Measurements from ENCODE around the gene RFT1.

- no peak for TF ChIP-seq FOXK2 (IDR thresholded peaks at IDR 0.05)
- TF ChIP-seq PKNOX1 (IDR thresholded peaks at IDR 0.05), result no peak
- TF ChIP-seq SP1 (IDR thresholded peaks at IDR 0.05), result no peak
- TF ChIP-seq CTBP1 (IDR thresholded peaks at IDR 0.05; ENCODE audit: borderline replicate concordance), result no peak
- TF ChIP-seq L3MBTL2 (conservative IDR thresholded peaks at IDR 0.05), result no peak
These were observed 7.8 kb downstream of the RFT1 start for GRCh38 chr3:53122255-53122932.
